HEK293T (cell line): ENCODE measurements around the gene TRIM63.

ENCODE experiments used
- CTCF ChIA-PET: fragments of 350-600 bp; formaldehyde crosslinking; extraction: SDS; loops from one replicate; lab custom pipeline; 2021; ENCODE audit warnings: antibody characterized with exemption, inconsistent platforms; lab: Yijun Ruan, JAX
- POLR2A ChIA-PET: fragments of 350-600 bp; formaldehyde crosslinking; extraction: SDS; loops from one replicate; lab custom pipeline; 2020; ENCODE audit warnings: antibody characterized with exemption, inconsistent platforms; lab: Yijun Ruan, JAX
- DNase-seq: peaks from one replicate; pipeline ENCODE4 v3.0.0; 2012; ENCODE audit warnings: mixed read lengths; ENCODE audit errors: extremely low spot score
- ARNT ChIP-seq: fragments of 450-650 bp; IDR thresholded peaks from 2 replicates; pipeline ENCODE4 v1.6.1; 2017; ENCODE audit warnings: mild to moderate bottlenecking
- BHLHE40 ChIP-seq: fragments of 450-650 bp; IDR thresholded peaks from 2 replicates; pipeline ENCODE4 v1.6.1; 2016; ENCODE audit warnings: mild to moderate bottlenecking, moderate library complexity, borderline replicate concordance
- CTBP1 ChIP-seq: fragments of 450-650 bp; IDR thresholded peaks from 2 replicates; pipeline ENCODE4 v1.6.1; 2016; ENCODE audit warnings: borderline replicate concordance
- ELF4 ChIP-seq: fragments of 450-650 bp; IDR thresholded peaks from 2 replicates; pipeline ENCODE4 v1.6.1; 2017; ENCODE audit warnings: antibody characterized with exemption
- FOXA1 ChIP-seq: fragments of 450-650 bp; IDR thresholded peaks from 2 replicates; pipeline ENCODE4 v1.6.1; 2016; ENCODE audit warnings: mild to moderate bottlenecking
- FOXK2 ChIP-seq: fragments of 450-650 bp; IDR thresholded peaks from 2 replicates; pipeline ENCODE4 v1.6.1; 2016; ENCODE audit warnings: mild to moderate bottlenecking
- FOXM1 ChIP-seq: fragments of 450-650 bp; IDR thresholded peaks from 2 replicates; pipeline ENCODE4 v1.6.1; 2017; ENCODE audit warnings: mild to moderate bottlenecking, borderline replicate concordance
- HDGF ChIP-seq: fragments of 450-650 bp; IDR thresholded peaks from 2 replicates; pipeline ENCODE4 v1.6.1; 2017; ENCODE audit warnings: antibody characterized with exemption, borderline replicate concordance
- L3MBTL2 ChIP-seq: fragments of 450-650 bp; conservative IDR thresholded peaks from 2 replicates; pipeline ENCODE4 v1.6.1; 2016; ENCODE audit warnings: mild to moderate bottlenecking
- LEF1 ChIP-seq: fragments of 450-650 bp; IDR thresholded peaks from 2 replicates; pipeline ENCODE4 v1.6.1; 2017; ENCODE audit warnings: mild to moderate bottlenecking, borderline replicate concordance
- NFRKB ChIP-seq: fragments of 450-650 bp; IDR thresholded peaks from 2 replicates; pipeline ENCODE4 v1.6.1; 2016; ENCODE audit warnings: mild to moderate bottlenecking, moderate library complexity
- PKNOX1 ChIP-seq: fragments of 450-650 bp; IDR thresholded peaks from 2 replicates; pipeline ENCODE4 v1.6.1; 2016
- SP1 ChIP-seq: fragments of 450-650 bp; IDR thresholded peaks from 2 replicates; pipeline ENCODE4 v1.6.1; 2017
- SUZ12 ChIP-seq: fragments of 450-650 bp; IDR thresholded peaks from 2 replicates; pipeline ENCODE4 v1.6.1; 2016; ENCODE audit warnings: mild to moderate bottlenecking
- TARDBP ChIP-seq: fragments of 450-650 bp; IDR thresholded peaks from 2 replicates; pipeline ENCODE4 v1.6.1; 2016
- ZNF384 ChIP-seq: fragments of 450-650 bp; IDR thresholded peaks from 2 replicates; pipeline ENCODE4 v1.6.1; 2016

The TRIM63 gene

GRCh38 chr1:26082020-26082350 is 14.6 kb upstream of the TRIM63 start:
- CTCF ChIA-PET: no interaction called here
- no peak for TF ChIP-seq BHLHE40
- no peak for TF ChIP-seq FOXK2
- no peak for TF ChIP-seq FOXM1
- no peak for TF ChIP-seq FOXA1
- no peak for TF ChIP-seq HDGF
- no peak for TF ChIP-seq L3MBTL2
- no peak for TF ChIP-seq ARNT
- TF ChIP-seq ZNF384: no peak
- no peak for TF ChIP-seq SUZ12
- no peak for TF ChIP-seq NFRKB
- TF ChIP-seq ELF4: no peak
- TF ChIP-seq TARDBP: no peak
- TF ChIP-seq CTBP1: no peak
- TF ChIP-seq LEF1: no peak
- no peak for TF ChIP-seq SP1
- no peak for TF ChIP-seq PKNOX1
- POLR2A ChIA-PET: no interaction called here
- DNase-seq: no peak

- no peak for DNase-seq
- ChIA-PET CTCF (no interaction called here), POLR2A (no interaction called here)
- TF ChIP-seq NFRKB (no peak), SP1 (no peak), L3MBTL2 (no peak), FOXM1 (no peak), CTBP1 (no peak), BHLHE40 (no peak), FOXK2 (no peak), ELF4 (no peak)
Measured at GRCh38 chr1:26081267-26082019, 14.0 kb upstream of the TRIM63 start.

DNA sequence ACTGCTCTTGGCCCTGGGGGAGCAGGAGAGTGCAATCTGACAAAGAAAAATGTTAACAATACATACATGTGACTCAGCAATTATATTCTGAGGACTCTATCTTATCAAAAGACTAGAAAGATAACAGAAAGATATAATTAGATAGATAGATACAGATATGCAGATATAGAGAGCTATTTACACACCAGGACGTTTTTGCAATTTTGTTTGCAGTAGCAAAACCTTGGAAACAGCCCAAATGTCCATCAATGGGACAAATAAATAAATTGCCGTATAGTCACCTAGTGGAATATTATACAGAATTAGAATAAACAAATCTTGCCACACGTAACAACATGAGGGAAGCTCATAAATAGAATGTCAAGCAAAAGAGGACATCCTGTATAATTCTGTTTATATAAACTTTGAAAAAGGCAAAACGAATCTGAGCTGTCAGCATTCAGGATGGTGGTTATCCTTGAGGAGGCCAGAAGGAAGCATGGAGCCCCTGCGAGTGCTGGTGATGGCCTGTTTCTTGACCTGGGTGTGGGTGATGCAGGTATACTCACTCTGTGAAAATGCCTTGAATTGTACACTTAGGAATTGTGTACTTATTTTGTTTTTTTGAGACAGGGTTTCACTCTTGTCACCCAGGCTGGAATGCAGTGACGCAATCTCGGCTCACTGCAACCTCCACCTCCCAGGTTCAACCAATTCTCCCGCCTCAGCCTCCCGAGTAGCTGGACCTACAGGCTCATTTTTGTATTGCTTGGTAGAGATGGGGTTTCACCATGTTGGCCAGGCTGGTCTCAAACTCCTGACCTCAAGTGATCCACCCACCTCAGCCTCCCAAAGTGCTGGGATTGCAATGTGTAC is 12.8 kb upstream of the TRIM63 start:
- ChIA-PET POLR2A (no interaction called here), CTCF (interaction anchor here (1.2 kb wide), 1 partner anchor 11 kb away, joined by 4 read pairs; no protein-coding TSS in a partner anchor)
- no peak for DNase-seq
- no peak for TF ChIP-seq SP1
- TF ChIP-seq ELF4: no peak
- TF ChIP-seq TARDBP: no peak
- no peak for TF ChIP-seq ZNF384
- TF ChIP-seq ARNT: no peak
- no peak for TF ChIP-seq BHLHE40
- no peak for TF ChIP-seq FOXM1
- TF ChIP-seq CTBP1: no peak
- TF ChIP-seq SUZ12: no peak
- TF ChIP-seq NFRKB: no peak
- no peak for TF ChIP-seq PKNOX1
- no peak for TF ChIP-seq HDGF
- TF ChIP-seq FOXK2: no peak
- no peak for TF ChIP-seq LEF1
- no peak for TF ChIP-seq FOXA1
- no peak for TF ChIP-seq L3MBTL2

DNA sequence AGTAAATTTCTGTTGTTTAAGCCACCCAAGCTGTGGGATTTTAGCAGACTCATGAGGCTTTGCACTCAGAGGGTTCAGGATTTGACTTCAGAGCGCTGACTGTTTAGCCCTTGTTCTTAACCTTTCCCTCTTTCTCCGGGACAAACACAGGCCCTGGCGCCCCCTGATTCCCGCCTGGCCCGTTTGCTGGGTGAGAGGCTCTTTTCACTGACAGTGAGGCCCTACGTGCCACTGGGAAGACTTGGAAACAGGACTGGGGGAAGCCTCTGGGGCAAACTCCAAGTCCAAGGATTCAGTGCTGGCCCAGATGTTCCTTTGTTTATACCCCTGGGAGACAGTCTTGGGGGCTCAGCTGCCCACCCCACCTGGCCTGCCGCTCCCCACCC is 11.7 kb upstream of the TRIM63 start:
- no peak for DNase-seq
- ChIA-PET CTCF (no interaction called here), POLR2A (interaction anchor here (1.0 kb wide), 1 partner anchor 42 kb away, joined by 3 read pairs; no protein-coding TSS in a partner anchor)
- TF ChIP-seq FOXM1 (no peak), ELF4 (no peak), ARNT (no peak), SUZ12 (no peak), L3MBTL2 (no peak), NFRKB (no peak), CTBP1 (no peak), ZNF384 (no peak), FOXK2 (no peak), PKNOX1 (no peak), SP1 (no peak)

- DNase-seq: no peak
- CTCF ChIA-PET: interaction anchor here (0.6 kb wide), 1 partner anchor 18 kb away, joined by 3 read pairs; no protein-coding TSS in a partner anchor
- POLR2A ChIA-PET: interaction anchor here (1.0 kb wide), 1 partner anchor 42 kb away, joined by 3 read pairs; no protein-coding TSS in a partner anchor
- TF ChIP-seq FOXM1 (no peak), BHLHE40 (no peak), FOXA1 (no peak), FOXK2 (no peak), ZNF384 (no peak), L3MBTL2 (no peak), ELF4 (no peak), TARDBP (no peak), LEF1 (no peak), ARNT (no peak)
Measured at GRCh38 chr1:26078286-26079177, 11.1 kb upstream of the TRIM63 start.
